Astrocyte (in vitro differentiated cells and primary cell): ENCODE results near the gene TBC1D8B. TPM values are rescaled to one million over a fixed set of nuclear protein-coding genes. Genes with fewer than 3 reads are reported as not detected.

ENCODE experiments used
- DNase-seq: peaks from one replicate; pipeline ENCODE4 v3.0.0-alpha.2; 2010; ENCODE audit warnings: low read depth
- FAIRE-seq: peaks from 2 replicates; lab custom pipeline; 2011; peaks lifted over from hg19 to GRCh38; lab: Jason Lieb, UNC
- H2AFZ ChIP-seq: 2 replicates; pipeline ENCODE4 v1.6.0; 2012; ENCODE audit warnings: low read depth, low read length, inconsistent platforms
- H3K27ac ChIP-seq: 2 replicates; pipeline ENCODE4 v1.5.1; 2011; ENCODE audit warnings: low read depth, low read length, inconsistent platforms
- H3K27me3 ChIP-seq: 2 replicates; pipeline ENCODE4 v1.6.0; 2011; ENCODE audit warnings: low read length, inconsistent platforms; ENCODE audit not compliant: insufficient read depth
- H3K36me3 ChIP-seq: 2 replicates; pipeline ENCODE4 v1.5.1; 2011; ENCODE audit warnings: low read length, inconsistent platforms; ENCODE audit not compliant: insufficient read depth
- H3K4me1 ChIP-seq: 2 replicates; pipeline ENCODE4 v1.5.1; 2011; ENCODE audit warnings: low read length, inconsistent platforms; ENCODE audit not compliant: insufficient read depth
- H3K4me2 ChIP-seq: 2 replicates; pipeline ENCODE4 v1.6.0; 2012; ENCODE audit warnings: low read length, inconsistent platforms
- H3K4me3 ChIP-seq: 2 replicates; pipeline ENCODE4 v1.5.1; 2011; ENCODE audit warnings: low read depth, mild to moderate bottlenecking, low read length, inconsistent platforms; ENCODE audit not compliant: insufficient read depth
- H3K79me2 ChIP-seq: 2 replicates; pipeline ENCODE4 v1.6.0; 2012; ENCODE audit warnings: mild to moderate bottlenecking, low read length, inconsistent platforms; ENCODE audit not compliant: insufficient read depth
- H3K9ac ChIP-seq: 2 replicates; pipeline ENCODE4 v1.6.0; 2012; ENCODE audit warnings: mild to moderate bottlenecking, low read length, inconsistent platforms
- H3K9me3 ChIP-seq: 2 replicates; pipeline ENCODE4 v1.5.1; 2012; ENCODE audit warnings: low read depth, mild to moderate bottlenecking, low read length, inconsistent platforms; ENCODE audit not compliant: insufficient read depth
- H4K20me1 ChIP-seq: 2 replicates; pipeline ENCODE4 v1.6.0; 2012; ENCODE audit warnings: low read length, inconsistent platforms; ENCODE audit not compliant: insufficient read depth
- H3K27ac Mint-ChIP-seq: one replicate; pipeline ENCODE4 v1.8.0; 2021; ENCODE audit warnings: mild to moderate bottlenecking, mixed read lengths; ENCODE audit not compliant: unreplicated experiment
- H3K27me3 Mint-ChIP-seq: one replicate; pipeline ENCODE4 v1.8.0; 2021; ENCODE audit warnings: low read depth, mixed read lengths; ENCODE audit not compliant: unreplicated experiment
- H3K36me3 Mint-ChIP-seq: one replicate; pipeline ENCODE4 v1.8.0; 2021; ENCODE audit warnings: low read depth, mixed read lengths; ENCODE audit not compliant: unreplicated experiment
- H3K4me1 Mint-ChIP-seq: one replicate; pipeline ENCODE4 v1.8.0; 2021; ENCODE audit warnings: low read depth, mixed read lengths; ENCODE audit not compliant: unreplicated experiment
- H3K4me3 Mint-ChIP-seq: one replicate; pipeline ENCODE4 v1.8.0; 2021; ENCODE audit warnings: mild to moderate bottlenecking, moderate library complexity, mixed read lengths; ENCODE audit not compliant: unreplicated experiment
- H3K9me3 Mint-ChIP-seq: one replicate; pipeline ENCODE4 v1.8.0; 2021; ENCODE audit warnings: mild to moderate bottlenecking, mixed read lengths; ENCODE audit not compliant: unreplicated experiment
- EZH2 ChIP-seq: IDR thresholded peaks from 2 replicates; pipeline ENCODE4 v1.6.1; 2012; ENCODE audit warnings: mild to moderate bottlenecking, low read length, inconsistent platforms; ENCODE audit not compliant: insufficient read depth
- total RNA-seq: library from RNA; stranded (reverse); gene quantifications from 2 replicates; pipeline ENCODE4 v1.2.1, GENCODE V29; 2021
- TF ChIP-seq, protein P1 (sequence below): IDR thresholded peaks from 2 replicates; pipeline ENCODE4 v1.5.1; 2011; ENCODE audit warnings: low read depth, mild to moderate bottlenecking, inconsistent platforms, low read length, moderate library complexity; ENCODE audit not compliant: insufficient read depth

The TBC1D8B gene
- total RNA-seq, 1 donor from 2014 or later = 12.1 TPM

DNA sequence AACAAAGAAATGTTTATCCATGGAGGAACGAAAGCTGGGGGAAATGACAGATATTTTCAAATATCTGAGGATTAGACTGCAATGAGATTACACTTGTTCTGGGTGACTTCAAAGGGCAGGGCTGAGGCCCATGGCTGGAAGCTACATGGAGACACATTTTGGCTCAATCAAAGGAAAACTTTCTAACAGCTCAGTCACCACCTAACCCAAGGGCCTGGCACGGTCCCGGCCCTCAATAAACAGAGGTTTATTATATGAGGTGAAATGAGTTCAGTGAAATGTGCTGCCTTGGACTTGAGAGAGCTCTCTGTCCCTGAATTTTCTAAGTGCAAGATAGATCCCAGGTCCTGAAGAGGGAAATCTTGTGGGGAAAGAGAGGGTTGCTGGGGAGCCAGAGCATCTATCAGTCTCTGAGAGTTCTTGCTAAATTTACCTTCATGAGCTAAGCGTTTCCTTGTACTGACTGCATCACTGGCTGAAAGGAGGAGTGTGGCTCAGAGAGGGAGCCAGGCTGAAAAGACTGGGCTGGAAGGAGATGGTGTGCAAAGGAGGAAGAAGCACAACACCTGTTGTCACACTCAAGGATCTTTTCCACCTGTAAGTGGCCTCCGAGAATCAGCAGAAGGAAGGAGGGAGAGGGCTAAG lies 102.7 kb downstream of the TBC1D8B start:
- no peaks in the 10 kb centered on the region for H3K9me3 Mint-ChIP-seq
- no peak for TF ChIP-seq EZH2
- TF ChIP-seq, protein P1, sequence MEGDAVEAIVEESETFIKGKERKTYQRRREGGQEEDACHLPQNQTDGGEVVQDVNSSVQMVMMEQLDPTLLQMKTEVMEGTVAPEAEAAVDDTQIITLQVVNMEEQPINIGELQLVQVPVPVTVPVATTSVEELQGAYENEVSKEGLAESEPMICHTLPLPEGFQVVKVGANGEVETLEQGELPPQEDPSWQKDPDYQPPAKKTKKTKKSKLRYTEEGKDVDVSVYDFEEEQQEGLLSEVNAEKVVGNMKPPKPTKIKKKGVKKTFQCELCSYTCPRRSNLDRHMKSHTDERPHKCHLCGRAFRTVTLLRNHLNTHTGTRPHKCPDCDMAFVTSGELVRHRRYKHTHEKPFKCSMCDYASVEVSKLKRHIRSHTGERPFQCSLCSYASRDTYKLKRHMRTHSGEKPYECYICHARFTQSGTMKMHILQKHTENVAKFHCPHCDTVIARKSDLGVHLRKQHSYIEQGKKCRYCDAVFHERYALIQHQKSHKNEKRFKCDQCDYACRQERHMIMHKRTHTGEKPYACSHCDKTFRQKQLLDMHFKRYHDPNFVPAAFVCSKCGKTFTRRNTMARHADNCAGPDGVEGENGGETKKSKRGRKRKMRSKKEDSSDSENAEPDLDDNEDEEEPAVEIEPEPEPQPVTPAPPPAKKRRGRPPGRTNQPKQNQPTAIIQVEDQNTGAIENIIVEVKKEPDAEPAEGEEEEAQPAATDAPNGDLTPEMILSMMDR = no peak
- H3K9ac ChIP-seq = no peak overlapping the region
- H3K4me2 ChIP-seq = no peak overlapping the region
- no peak overlapping the region for H3K27ac ChIP-seq
- peaks cover 6% of the 10 kb centered on the region for H3K27me3 Mint-ChIP-seq
- H4K20me1 ChIP-seq = no peaks in the 10 kb centered on the region
- H3K4me3 Mint-ChIP-seq = no peak overlapping the region
- FAIRE-seq (no peak), DNase-seq (no peak)
- no peak overlapping the region for H3K4me3 ChIP-seq
- H3K27ac Mint-ChIP-seq = no peak overlapping the region
- H3K36me3 Mint-ChIP-seq = no peaks in the 10 kb centered on the region
- H3K4me1 Mint-ChIP-seq = peaks cover 5% of the 10 kb centered on the region
- H3K36me3 ChIP-seq = no peaks in the 10 kb centered on the region
- H3K9me3 ChIP-seq = no peaks in the 10 kb centered on the region
- H3K79me2 ChIP-seq = no peaks in the 10 kb centered on the region
- no peaks in the 10 kb centered on the region for H3K27me3 ChIP-seq
- H3K4me1 ChIP-seq = no peaks in the 10 kb centered on the region
- no peak overlapping the region for H2AFZ ChIP-seq

DNA sequence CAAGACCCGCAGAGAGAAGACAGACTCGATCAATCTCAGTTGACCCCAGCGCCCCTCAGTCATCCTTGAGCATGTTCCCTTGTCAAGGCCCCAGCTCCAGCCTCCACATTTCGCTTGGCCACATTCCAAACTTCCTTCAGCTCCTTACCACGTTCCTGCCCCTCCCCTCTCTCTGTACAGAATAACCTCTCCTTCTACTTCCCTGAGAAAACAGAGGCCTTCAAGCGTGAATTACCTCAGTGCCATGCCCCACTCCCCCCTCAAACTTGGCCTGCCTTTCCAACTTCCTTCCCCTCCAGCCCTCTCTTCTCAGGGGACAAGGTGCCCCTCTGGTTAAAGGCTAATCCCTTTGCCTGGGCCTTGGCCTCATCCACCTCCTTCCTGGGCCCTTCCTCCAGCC lies 103.9 kb downstream of the TBC1D8B start:
- TF ChIP-seq EZH2 = no peak
- TF ChIP-seq, protein P1 = no peak
- no peaks in the 10 kb centered on the region for H3K4me1 ChIP-seq
- Mint-ChIP-seq H3K27ac (no peak overlapping the region), H3K4me3 (no peak overlapping the region), H3K36me3 (no peaks in the 10 kb centered on the region), H3K4me1 (peaks cover 5% of the 10 kb centered on the region), H3K27me3 (peaks cover 7% of the 10 kb centered on the region), H3K9me3 (no peaks in the 10 kb centered on the region)
- no peaks in the 10 kb centered on the region for H4K20me1 ChIP-seq
- no peak for DNase-seq
- no peaks in the 10 kb centered on the region for H3K27me3 ChIP-seq
- H3K4me2 ChIP-seq = no peak overlapping the region
- no peak overlapping the region for H3K4me3 ChIP-seq
- H3K79me2 ChIP-seq = no peaks in the 10 kb centered on the region
- no peaks in the 10 kb centered on the region for H3K36me3 ChIP-seq
- no peak overlapping the region for H3K9ac ChIP-seq
- H3K27ac ChIP-seq = no peak overlapping the region
- no peak for FAIRE-seq
- H2AFZ ChIP-seq = no peak overlapping the region
- H3K9me3 ChIP-seq = no peaks in the 10 kb centered on the region

- H3K9me3 ChIP-seq = no peaks in the 10 kb centered on the region
- FAIRE-seq = no peak
Measured at GRCh38 chrX:106912864-106913263, 110.4 kb downstream of the TBC1D8B start.

More at GRCh38 chrX:106912864-106913263, 110.4 kb downstream of the TBC1D8B start:
- Histone ChIP-seq H3K4me1 (peaks cover 8% of the 10 kb centered on the region), H3K9ac (no peak overlapping the region), H3K4me3 (no peak overlapping the region), H3K4me2 (no peak overlapping the region), H3K27me3 (no peaks in the 10 kb centered on the region), H3K36me3 (no peaks in the 10 kb centered on the region), H4K20me1 (no peaks in the 10 kb centered on the region), H2AFZ (no peak overlapping the region), H3K79me2 (no peaks in the 10 kb centered on the region), H3K27ac (no peak overlapping the region)
- Mint-ChIP-seq H3K27me3 (peaks cover 8% of the 10 kb centered on the region), H3K36me3 (no peaks in the 10 kb centered on the region), H3K27ac (no peak overlapping the region), H3K4me3 (no peak overlapping the region), H3K4me1 (peaks cover 5% of the 10 kb centered on the region), H3K9me3 (no peaks in the 10 kb centered on the region)
- no peak for TF ChIP-seq EZH2
- TF ChIP-seq, protein P1 = no peak
- peak; percentile 32 for DNase-seq
